VCaP (cell line): ENCODE results near the gene IL31RA.
"Not testable (repeated sequence)": the region's sequence is repeated elsewhere in the genome, so short reads cannot be mapped to it uniquely, and the experiment has no call there.

ENCODE experiments used
- H3K27ac ChIP-seq: fragments of 450-650 bp; 2 replicates; pipeline ENCODE4 v1.5.1; 2017
- CTCF ChIP-seq: fragments of 450-650 bp; conservative IDR thresholded peaks from 2 replicates; pipeline ENCODE4 v1.5.1; 2017; ENCODE audit warnings: mild to moderate bottlenecking, moderate library complexity

The IL31RA gene

GRCh38 chr5:55934720-55935119 is 83.6 kb downstream of the IL31RA start:
- H3K27ac ChIP-seq = no peak overlapping the region
- TF ChIP-seq CTCF = no peak

DNA sequence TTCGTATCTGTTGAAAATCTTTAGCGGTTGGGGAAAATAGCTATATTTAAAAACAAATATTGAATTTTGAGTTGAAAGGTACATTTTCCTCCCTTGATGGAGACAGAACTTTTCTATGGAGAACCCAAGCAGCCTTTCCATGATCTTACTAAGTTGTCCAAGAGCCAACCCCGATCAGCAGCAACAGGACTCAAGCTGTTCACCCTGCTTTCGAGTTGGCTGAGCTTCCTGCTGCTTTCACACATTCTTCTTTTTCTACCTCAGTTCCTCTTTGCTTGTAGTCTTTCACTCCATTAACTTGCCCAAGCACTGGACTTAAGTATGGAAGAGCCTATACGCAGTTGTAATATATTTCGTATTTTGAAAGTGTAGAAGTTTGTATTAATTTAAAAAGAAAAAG is 84.2 kb downstream of the IL31RA start:
- no peak for TF ChIP-seq CTCF
- H3K27ac ChIP-seq = no peak overlapping the region

- H3K27ac ChIP-seq = no peak overlapping the region
- TF ChIP-seq CTCF = peak; percentile 84
Measured at GRCh38 chr5:55936100-55936693, 85.0 kb downstream of the IL31RA start.

GRCh38 chr5:55937598-55937997 is 86.4 kb downstream of the IL31RA start:
- not testable (repeated sequence) for H3K27ac ChIP-seq

DNA sequence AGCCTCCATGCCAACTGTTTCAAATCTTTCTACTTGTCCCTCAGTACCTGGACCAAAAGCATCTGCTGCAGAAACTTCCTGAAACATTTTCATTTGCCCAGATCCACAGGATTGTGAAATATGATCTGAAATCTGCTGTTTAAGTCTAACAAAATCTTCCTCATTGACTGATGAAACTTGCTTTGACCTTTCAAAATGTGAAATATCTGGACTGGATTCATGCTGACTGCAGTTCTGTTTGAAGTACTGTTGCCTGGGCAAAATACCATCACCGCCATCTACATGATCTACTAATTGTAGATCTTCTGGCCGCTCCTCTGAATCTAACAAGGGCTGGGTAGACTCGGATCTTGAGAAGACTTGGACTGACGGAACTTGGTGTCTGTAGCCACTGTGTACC is 90.0 kb downstream of the IL31RA start:
- not testable (repeated sequence) for H3K27ac ChIP-seq

GRCh38 chr5:55959208-55959607 is 108.1 kb downstream of the IL31RA start:
- TF ChIP-seq CTCF = no peak

DNA sequence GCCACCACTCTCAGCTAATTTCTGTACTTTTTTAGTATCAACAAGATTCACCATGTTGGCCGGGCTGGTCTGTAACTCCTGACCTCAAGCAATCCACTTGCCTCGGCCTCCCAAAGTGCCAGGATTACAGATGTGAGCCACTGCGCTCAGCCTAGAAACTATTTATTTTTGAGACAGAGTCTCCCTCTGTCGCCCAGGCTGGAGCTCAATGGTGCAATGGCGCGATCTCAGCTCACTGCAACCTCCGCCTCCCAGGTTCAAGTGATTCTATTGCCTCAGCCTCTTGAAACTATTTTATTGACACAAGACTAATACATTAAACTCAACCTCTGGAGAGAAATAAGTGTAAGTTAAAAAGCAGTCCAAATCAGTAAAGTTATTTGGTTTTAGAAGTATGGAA is 109.6 kb downstream of the IL31RA start:
- H3K27ac ChIP-seq = no peak overlapping the region
- TF ChIP-seq CTCF = no peak

More at GRCh38 chr5:55959208-55959607, 108.1 kb downstream of the IL31RA start:
- H3K27ac ChIP-seq = no peak overlapping the region

- no peak overlapping the region for H3K27ac ChIP-seq
- TF ChIP-seq CTCF = no peak
Measured at GRCh38 chr5:55965525-55965924, 114.4 kb downstream of the IL31RA start.

DNA sequence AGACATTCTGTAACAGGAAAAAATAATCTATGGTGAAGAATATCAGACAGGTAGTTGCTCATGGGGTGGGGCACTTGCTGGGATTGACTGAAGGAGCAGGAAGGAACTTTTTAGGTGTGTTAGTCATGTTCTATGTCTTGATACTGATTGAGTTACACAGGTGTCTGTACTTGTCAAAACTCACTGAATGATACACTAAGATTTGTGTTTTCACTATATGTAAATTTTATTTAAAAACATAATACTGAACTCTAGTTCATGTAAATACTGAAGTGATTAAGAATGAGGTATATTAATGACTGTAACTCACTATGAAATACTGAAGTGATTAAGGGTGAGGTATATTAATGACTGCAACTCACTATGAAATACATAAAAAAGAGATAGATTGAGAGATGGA is 115.1 kb downstream of the IL31RA start:
- no peak overlapping the region for H3K27ac ChIP-seq
- no peak for TF ChIP-seq CTCF
